ENCODE measurements around the gene SPNS1.

Gene SPNS1

GRCh38 chr16:29025218-29025617 lies 50.6 kb downstream of the SPNS1 start:
- no peak for DNase-seq (ENCODE audit: extremely low read depth in 1 of 2, low read depth in 1 of 2)

- no peak for DNase-seq (ENCODE audit: extremely low read depth in 1 of 2, low read depth in 1 of 2)
Measured at GRCh38 chr16:29025735-29026134, 51.2 kb downstream of the SPNS1 start.

GRCh38 chr16:29028457-29029167 lies 54.0 kb downstream of the SPNS1 start:
- DNase-seq (ENCODE audit: extremely low read depth in 1 of 2, low read depth in 1 of 2) = no peak

- peak; percentile 78 to 97 for DNase-seq (ENCODE audit: extremely low read depth in 1 of 2, low read depth in 1 of 2)
Measured at GRCh38 chr16:29029168-29029994, 54.8 kb downstream of the SPNS1 start.

GRCh38 chr16:29030086-29030840 lies 55.7 kb downstream of the SPNS1 start:
- DNase-seq (ENCODE audit: extremely low read depth in 1 of 2, low read depth in 1 of 2) = no peak
